HepG2 (cell line): Measurements from ENCODE around the gene LTA. TPM values are rescaled to one million over a fixed set of nuclear protein-coding genes. Genes with fewer than 3 reads are reported as not detected.

Experiments
- ASH2L ChIP-seq: fragments of 300-600, 200-600 bp; sonication (generic); IDR thresholded peaks from 2 replicates; pipeline ENCODE4 v1.7.0; 2017; ENCODE audit warnings: low read depth, mild to moderate bottlenecking, moderate library complexity, mixed read lengths, low read length; ENCODE audit not compliant: insufficient read length
- ATF1 ChIP-seq: IDR thresholded peaks from 2 replicates; pipeline ENCODE4 v1.6.1; 2016; ENCODE audit warnings: mild to moderate bottlenecking, control low read depth
- CBX5 ChIP-seq: sonication (generic); formaldehyde crosslinking; IDR thresholded peaks from 2 replicates; pipeline ENCODE4 v1.4.0; 2020; ENCODE audit warnings: missing genetic modification reagents, borderline replicate concordance
- DNMT3B ChIP-seq: conservative IDR thresholded peaks from 2 replicates; pipeline ENCODE4 v1.6.1; 2016; ENCODE audit warnings: missing biosample characterization, control low read depth
- HDAC1 ChIP-seq: sonication (generic); formaldehyde crosslinking; IDR thresholded peaks from 2 replicates; pipeline ENCODE4 v1.5.1; 2020; ENCODE audit warnings: mild to moderate bottlenecking, missing genetic modification reagents
- HNRNPLL ChIP-seq: fragments of 200-400 bp; formaldehyde crosslinking; IDR thresholded peaks from 2 replicates; pipeline ENCODE4 v1.6.1; 2017; ENCODE audit warnings: mild to moderate bottlenecking, low read depth, low read length; ENCODE audit not compliant: poor library complexity, severe bottlenecking
- HOXA9 ChIP-seq: sonication (generic); formaldehyde crosslinking; IDR thresholded peaks from 2 replicates; pipeline ENCODE4 v1.8.1; 2022; ENCODE audit warnings: missing genetic modification reagents, mild to moderate bottlenecking, moderate library complexity, borderline replicate concordance
- POLR2G ChIP-seq: fragments of 200-400 bp; formaldehyde crosslinking; IDR thresholded peaks from 2 replicates; pipeline ENCODE4 v1.6.1; 2018; ENCODE audit warnings: mild to moderate bottlenecking, low read depth, low read length, moderate library complexity
- SAP130 ChIP-seq: IDR thresholded peaks from 2 replicates; pipeline ENCODE4 v1.6.1; 2016; ENCODE audit warnings: low read depth
- SP5 ChIP-seq: IDR thresholded peaks from 2 replicates; pipeline ENCODE4 v1.6.1; 2016; ENCODE audit warnings: low read depth, borderline replicate concordance
- ZMYM4 ChIP-seq: sonication (generic); formaldehyde crosslinking; IDR thresholded peaks from 2 replicates; pipeline ENCODE4 v1.8.1; 2023; ENCODE audit warnings: mild to moderate bottlenecking, missing genetic modification reagents
- ZNF143 ChIP-seq: sonication (generic); formaldehyde crosslinking; IDR thresholded peaks from 2 replicates; pipeline ENCODE4 v1.4.0; 2020; ENCODE audit warnings: missing genetic modification reagents
- ZNF326 ChIP-seq: sonication (generic); formaldehyde crosslinking; IDR thresholded peaks from 2 replicates; pipeline ENCODE4 v1.4.0; 2020; ENCODE audit warnings: missing genetic modification reagents, borderline replicate concordance
- ZNF484 ChIP-seq: sonication (generic); formaldehyde crosslinking; IDR thresholded peaks from 2 replicates; pipeline ENCODE4 v1.5.1; 2020; ENCODE audit warnings: mild to moderate bottlenecking, low read depth, missing genetic modification reagents, borderline replicate concordance
- ZNF558 ChIP-seq: sonication (generic); formaldehyde crosslinking; IDR thresholded peaks from 2 replicates; pipeline ENCODE4 v1.9.0; 2022; ENCODE audit warnings: mild to moderate bottlenecking, missing genetic modification reagents, borderline replicate concordance
- ZNF652 ChIP-seq: IDR thresholded peaks from 2 replicates; pipeline ENCODE4 v1.6.1; 2016; ENCODE audit warnings: low read depth, borderline replicate concordance
- ZNF782 ChIP-seq: sonication (generic); formaldehyde crosslinking; IDR thresholded peaks from 2 replicates; pipeline ENCODE4 v1.4.0; 2020; ENCODE audit warnings: missing genetic modification reagents, mild to moderate bottlenecking, borderline replicate concordance
- ZSCAN31 ChIP-seq: sonication (generic); formaldehyde crosslinking; IDR thresholded peaks from 2 replicates; pipeline ENCODE4 v1.5.0; 2020; ENCODE audit warnings: low read depth, mild to moderate bottlenecking, missing genetic modification reagents
- ZSCAN9 ChIP-seq: IDR thresholded peaks from 2 replicates; pipeline ENCODE4 v1.6.1; 2016; ENCODE audit warnings: borderline replicate concordance
- polyA plus RNA-seq, 8 experiments: library from polyadenylated mRNA; depleted of rRNA in 3 of 8; stranded (reverse) in 7 of 8; unstranded in 1 of 8; fragments of >200 nt; fragmentation: Illumina TruSeq in 4 of 8; extraction: Trizol in 4 of 8; gene quantifications; 2 replicates each; pipeline versions ENCODE4 v1.2.1 to v1.2.3, GENCODE V29; 2011 to 2016; ENCODE audit warnings: low read depth in 4 of 8, missing spikeins in 1 of 8, mixed read lengths in 1 of 8; ENCODE audit not compliant: insufficient read depth in 1 of 8
- total RNA-seq, 5 experiments: library from RNA; depleted of rRNA; stranded (reverse); fragments of >200 nt; fragmentation: Illumina TruSeq; extraction: Trizol; gene quantifications; 2 replicates each; pipeline ENCODE4 v1.2.3, GENCODE V29; 2016; ENCODE audit warnings: low read depth in 1 of 5
- TF ChIP-seq, protein P1 (sequence below): sonication (generic); formaldehyde crosslinking; conservative IDR thresholded peaks from 2 replicates; pipeline ENCODE4 v1.8.1; 2023; ENCODE audit warnings: missing genetic modification reagents
- TF ChIP-seq, protein P2 (sequence below): sonication (generic); formaldehyde crosslinking; IDR thresholded peaks from 2 replicates; pipeline ENCODE4 v1.4.0; 2020; ENCODE audit warnings: missing genetic modification reagents
- TF ChIP-seq, protein P3 (sequence below): IDR thresholded peaks from 2 replicates; pipeline ENCODE4 v1.6.1; 2016
- TF ChIP-seq, protein P4 (sequence below): sonication (generic); formaldehyde crosslinking; IDR thresholded peaks from 2 replicates; pipeline ENCODE4 v1.4.0; 2020; ENCODE audit warnings: mild to moderate bottlenecking, missing genetic modification reagents

LTA gene
- total and polyA plus RNA-seq, 2 of the 13 experiments (the other 11 are each of a cell fraction or from before 2014, with no cell fraction given) = 0.09 TPM; not detected in 1

DNA sequence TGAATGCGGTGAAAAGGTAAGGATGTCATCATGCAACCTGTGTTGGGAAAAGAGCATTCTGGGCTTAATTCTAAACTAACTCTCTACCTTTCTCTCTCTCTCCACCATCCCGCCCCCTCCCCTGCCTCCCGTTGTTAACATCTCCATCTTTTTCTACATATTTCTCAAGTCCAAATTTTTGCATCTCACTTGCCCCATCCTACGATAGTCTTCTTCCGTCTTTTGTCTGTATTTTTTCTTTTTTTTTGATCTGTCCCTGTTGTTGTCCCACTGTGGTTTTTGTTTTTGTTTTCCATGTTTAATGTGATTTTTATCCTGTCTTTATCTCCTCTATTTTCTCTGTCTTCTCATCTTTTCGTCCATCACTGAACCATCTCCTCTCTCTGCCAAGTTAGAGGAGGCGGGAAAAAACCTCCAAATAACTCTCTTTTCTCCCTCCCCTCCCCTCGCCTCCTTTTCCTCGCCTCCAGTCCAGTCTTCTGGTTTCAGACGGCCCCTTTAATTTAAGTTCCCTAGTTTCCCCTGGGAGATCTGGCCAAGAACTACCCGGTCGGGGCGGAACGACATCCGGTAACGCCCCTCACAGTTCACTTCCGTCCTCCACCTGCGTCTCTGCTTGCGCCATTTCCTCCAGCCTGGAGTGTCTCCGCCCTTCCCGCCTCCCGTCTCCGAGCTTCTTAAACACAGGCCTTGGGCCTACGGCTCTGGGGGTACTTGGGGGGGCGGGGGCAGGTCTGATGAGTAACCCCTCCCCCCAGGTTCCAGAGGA, 24.9 kb upstream of the LTA start, which contains the start of gene NFKBIL1 (continued):
- TF ChIP-seq, protein P1, sequence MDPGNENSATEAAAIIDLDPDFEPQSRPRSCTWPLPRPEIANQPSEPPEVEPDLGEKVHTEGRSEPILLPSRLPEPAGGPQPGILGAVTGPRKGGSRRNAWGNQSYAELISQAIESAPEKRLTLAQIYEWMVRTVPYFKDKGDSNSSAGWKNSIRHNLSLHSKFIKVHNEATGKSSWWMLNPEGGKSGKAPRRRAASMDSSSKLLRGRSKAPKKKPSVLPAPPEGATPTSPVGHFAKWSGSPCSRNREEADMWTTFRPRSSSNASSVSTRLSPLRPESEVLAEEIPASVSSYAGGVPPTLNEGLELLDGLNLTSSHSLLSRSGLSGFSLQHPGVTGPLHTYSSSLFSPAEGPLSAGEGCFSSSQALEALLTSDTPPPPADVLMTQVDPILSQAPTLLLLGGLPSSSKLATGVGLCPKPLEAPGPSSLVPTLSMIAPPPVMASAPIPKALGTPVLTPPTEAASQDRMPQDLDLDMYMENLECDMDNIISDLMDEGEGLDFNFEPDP (CRISPR knock-in tag) = no peak
- TF ChIP-seq ZNF558 (CRISPR knock-in tag) = peak; percentile 64; the same call in 1 of the 2 replicates
- TF ChIP-seq, protein P2, sequence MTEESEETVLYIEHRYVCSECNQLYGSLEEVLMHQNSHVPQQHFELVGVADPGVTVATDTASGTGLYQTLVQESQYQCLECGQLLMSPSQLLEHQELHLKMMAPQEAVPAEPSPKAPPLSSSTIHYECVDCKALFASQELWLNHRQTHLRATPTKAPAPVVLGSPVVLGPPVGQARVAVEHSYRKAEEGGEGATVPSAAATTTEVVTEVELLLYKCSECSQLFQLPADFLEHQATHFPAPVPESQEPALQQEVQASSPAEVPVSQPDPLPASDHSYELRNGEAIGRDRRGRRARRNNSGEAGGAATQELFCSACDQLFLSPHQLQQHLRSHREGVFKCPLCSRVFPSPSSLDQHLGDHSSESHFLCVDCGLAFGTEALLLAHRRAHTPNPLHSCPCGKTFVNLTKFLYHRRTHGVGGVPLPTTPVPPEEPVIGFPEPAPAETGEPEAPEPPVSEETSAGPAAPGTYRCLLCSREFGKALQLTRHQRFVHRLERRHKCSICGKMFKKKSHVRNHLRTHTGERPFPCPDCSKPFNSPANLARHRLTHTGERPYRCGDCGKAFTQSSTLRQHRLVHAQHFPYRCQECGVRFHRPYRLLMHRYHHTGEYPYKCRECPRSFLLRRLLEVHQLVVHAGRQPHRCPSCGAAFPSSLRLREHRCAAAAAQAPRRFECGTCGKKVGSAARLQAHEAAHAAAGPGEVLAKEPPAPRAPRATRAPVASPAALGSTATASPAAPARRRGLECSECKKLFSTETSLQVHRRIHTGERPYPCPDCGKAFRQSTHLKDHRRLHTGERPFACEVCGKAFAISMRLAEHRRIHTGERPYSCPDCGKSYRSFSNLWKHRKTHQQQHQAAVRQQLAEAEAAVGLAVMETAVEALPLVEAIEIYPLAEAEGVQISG (CRISPR knock-in tag) = peak; percentile 95
- TF ChIP-seq, protein P3, sequence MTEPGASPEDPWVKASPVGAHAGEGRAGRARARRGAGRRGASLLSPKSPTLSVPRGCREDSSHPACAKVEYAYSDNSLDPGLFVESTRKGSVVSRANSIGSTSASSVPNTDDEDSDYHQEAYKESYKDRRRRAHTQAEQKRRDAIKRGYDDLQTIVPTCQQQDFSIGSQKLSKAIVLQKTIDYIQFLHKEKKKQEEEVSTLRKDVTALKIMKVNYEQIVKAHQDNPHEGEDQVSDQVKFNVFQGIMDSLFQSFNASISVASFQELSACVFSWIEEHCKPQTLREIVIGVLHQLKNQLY (CRISPR knock-in tag) = peak; percentile 38; the same call in 1 of the 2 replicates
- 0 out of 2 replicates have a peak, but pooled peaks have one; percentile 41 for TF ChIP-seq HOXA9 (CRISPR knock-in tag)
- TF ChIP-seq ASH2L = peak; percentile 51
- no peak for TF ChIP-seq ZNF484 (CRISPR knock-in tag)
- TF ChIP-seq ZMYM4 (CRISPR knock-in tag) = peak; percentile 58
- TF ChIP-seq SAP130 (CRISPR knock-in tag) = peak; percentile 92
- TF ChIP-seq, protein P4, sequence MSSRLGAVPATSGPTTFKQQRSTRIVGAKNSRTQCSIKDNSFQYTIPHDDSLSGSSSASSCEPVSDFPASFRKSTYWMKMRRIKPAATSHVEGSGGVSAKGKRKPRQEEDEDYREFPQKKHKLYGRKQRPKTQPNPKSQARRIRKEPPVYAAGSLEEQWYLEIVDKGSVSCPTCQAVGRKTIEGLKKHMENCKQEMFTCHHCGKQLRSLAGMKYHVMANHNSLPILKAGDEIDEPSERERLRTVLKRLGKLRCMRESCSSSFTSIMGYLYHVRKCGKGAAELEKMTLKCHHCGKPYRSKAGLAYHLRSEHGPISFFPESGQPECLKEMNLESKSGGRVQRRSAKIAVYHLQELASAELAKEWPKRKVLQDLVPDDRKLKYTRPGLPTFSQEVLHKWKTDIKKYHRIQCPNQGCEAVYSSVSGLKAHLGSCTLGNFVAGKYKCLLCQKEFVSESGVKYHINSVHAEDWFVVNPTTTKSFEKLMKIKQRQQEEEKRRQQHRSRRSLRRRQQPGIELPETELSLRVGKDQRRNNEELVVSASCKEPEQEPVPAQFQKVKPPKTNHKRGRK (CRISPR knock-in tag) = peak; percentile 90; the same call in 1 of the 2 replicates
- TF ChIP-seq ZSCAN31 (CRISPR knock-in tag) = peak; percentile 62; the same call in 1 of the 2 replicates
- TF ChIP-seq SP5 (CRISPR knock-in tag) = peak; percentile 86
- TF ChIP-seq ZNF143 (CRISPR knock-in tag) = peak; percentile 59; the same call in 1 of the 2 replicates
- 0 out of 2 replicates have a peak, but pooled peaks have one; percentile 2 for TF ChIP-seq ZNF782 (CRISPR knock-in tag)
- peak; percentile 27; the same call in 1 of the 2 replicates for TF ChIP-seq HDAC1 (CRISPR knock-in tag)
- 0 out of 2 replicates have a peak, but pooled peaks have one; percentile 18 for TF ChIP-seq ZNF652 (CRISPR knock-in tag)
- TF ChIP-seq POLR2G = peak; percentile 79
- peak; percentile 63; the same call in 1 of the 2 replicates for TF ChIP-seq ZSCAN9 (CRISPR knock-in tag)
- peak; percentile 84 for TF ChIP-seq HNRNPLL
- peak; percentile 83; the same call in 1 of the 2 replicates for TF ChIP-seq CBX5 (CRISPR knock-in tag)
- TF ChIP-seq ATF1 (CRISPR knock-in tag) = peak; percentile 91
- TF ChIP-seq ZNF326 (CRISPR knock-in tag) = no peak
- TF ChIP-seq DNMT3B (CRISPR knock-in tag) = peak; percentile 54; the same call in 1 of the 2 replicates
